ENCODE data around the gene PSMB11. TPM values are rescaled to one million over a fixed set of nuclear protein-coding genes. Genes with fewer than 3 reads are reported as not detected.

PSMB11 gene
- total and polyA plus RNA-seq, 2 donors (not counting 3 experiments of a cell fraction or from before 2014, with no cell fraction given), result not detected

- H3K4me1 ChIP-seq (ENCODE audit: control insufficient read depth, extremely low read depth, insufficient read depth, low read length), result peaks cover 14% of the 10 kb centered on the region
- dilution Hi-C loops (cut with MboI; ENCODE audit: extremely low pct_ligation_motif_present, low sequenced_read_pairs) (no loop called here), intact Hi-C loops (cut with micrococcal nuclease) (loop anchor here (10.0 kb wide), 1 partner anchor 227 kb away; the partner anchor contains the start of gene MRPL52)
- H3K27me3 ChIP-seq (ENCODE audit: control insufficient read depth in 2 of 2, insufficient read depth in 2 of 2, low read length in 2 of 2), result no peaks in the 10 kb centered on the region
- no peak for TF ChIP-seq EZH2 (IDR thresholded peaks at IDR 0.05; ENCODE audit: borderline replicate concordance, low read depth, low read length, severe bottlenecking)
- TF ChIP-seq CTCF (IDR thresholded peaks at IDR 0.05; ENCODE audit: extremely low read depth in 1 of 2, insufficient read depth in 1 of 2, low read depth in 1 of 2, low read length in 2 of 2), result no peak
- no peak for TF ChIP-seq POLR2AphosphoS5 (IDR thresholded peaks at IDR 0.05; ENCODE audit: insufficient read depth, low read depth, low read length)
- TF ChIP-seq JUN (IDR thresholded peaks at IDR 0.05; ENCODE audit: borderline replicate concordance, insufficient read depth, insufficient read length, low read depth), result no peak
- DNase-seq (ENCODE audit: low read depth, low spot score) (no peak), FAIRE-seq (no peak)
- H4K20me1 ChIP-seq (replicated peaks; ENCODE audit: control insufficient read depth, extremely low read depth, insufficient read depth, low read length), result no peaks in the 10 kb centered on the region
- CTCF ChIA-PET, result interaction anchor here (1.9 to 13.4 kb wide), 3 partner anchors 10 to 63 kb away, joined by 6 to 1071 read pairs (median 10); partner anchors contain the start of gene AJUBA
- POLR2A ChIA-PET, result no interaction called here
- no peak overlapping the region for H3K4me3 ChIP-seq (replicated peaks in 1 of 3; ENCODE audit: insufficient read depth in 1 of 3, low read depth in 1 of 3, low read length in 3 of 3)
- no peak overlapping the region for H2AFZ ChIP-seq (ENCODE audit: low read depth, low read length)
- H3K9me3 ChIP-seq (replicated peaks; ENCODE audit: control insufficient read depth, insufficient read depth, low read length), result no peaks in the 10 kb centered on the region
- no peaks in the 10 kb centered on the region for H3K9me1 ChIP-seq (replicated peaks; ENCODE audit: control insufficient read depth, extremely low read depth, insufficient read depth, low read length)
- H3K36me3 ChIP-seq (ENCODE audit: control insufficient read depth in 2 of 2, extremely low read depth in 1 of 2, insufficient read depth in 2 of 2, low read length in 2 of 2), result peaks cover 0 to 13% of the 10 kb centered on the region in 2 experiments
- no peak overlapping the region for H3K9ac ChIP-seq (replicated peaks; ENCODE audit: extremely low read depth, insufficient read depth, low read length)
- H3K79me2 ChIP-seq (ENCODE audit: control insufficient read depth, insufficient read depth, low read length), result no peaks in the 10 kb centered on the region
- no peak overlapping the region for H3K27ac ChIP-seq (ENCODE audit: insufficient read depth, low read depth, low read length)
- BruUV-seq (replicated peaks), result no TSS peak
- no peak overlapping the region for H3K4me2 ChIP-seq (ENCODE audit: insufficient read depth, low read length)
These were observed 10.2 kb downstream of the PSMB11 start for GRCh38 chr14:23052182-23052623.

- H2AFZ ChIP-seq (ENCODE audit: low read depth, low read length), result no peak overlapping the region
- no peaks in the 10 kb centered on the region for H4K20me1 ChIP-seq (replicated peaks; ENCODE audit: control insufficient read depth, extremely low read depth, insufficient read depth, low read length)
- intact Hi-C loops (cut with micrococcal nuclease), result loop anchor here (10.0 kb wide), 1 partner anchor 228 kb away; the partner anchor contains the start of gene MRPL52
These were observed 10.7 kb downstream of the PSMB11 start for GRCh38 chr14:23052671-23053070.

More at GRCh38 chr14:23052671-23053070, 10.7 kb downstream of the PSMB11 start:
- peaks cover 9% of the 10 kb centered on the region for H3K4me1 ChIP-seq (ENCODE audit: control insufficient read depth, extremely low read depth, insufficient read depth, low read length)
- dilution Hi-C loops (cut with MboI; ENCODE audit: extremely low pct_ligation_motif_present, low sequenced_read_pairs), result no loop called here
- no peak overlapping the region for H3K4me2 ChIP-seq (ENCODE audit: insufficient read depth, low read length)
- FAIRE-seq, result no peak
- H3K79me2 ChIP-seq (ENCODE audit: control insufficient read depth, insufficient read depth, low read length), result no peaks in the 10 kb centered on the region
- BruUV-seq (replicated peaks), result no TSS peak
- CTCF ChIA-PET, result interaction anchor here (1.9 to 13.4 kb wide), 3 partner anchors 9 to 64 kb away, joined by 6 to 1071 read pairs (median 10); partner anchors contain the start of gene AJUBA
- H3K4me3 ChIP-seq (replicated peaks in 1 of 3; ENCODE audit: insufficient read depth in 1 of 3, low read depth in 1 of 3, low read length in 3 of 3), result no peak overlapping the region
- DNase-seq (ENCODE audit: low read depth, low spot score), result no peak
- H3K9ac ChIP-seq (replicated peaks; ENCODE audit: extremely low read depth, insufficient read depth, low read length), result no peak overlapping the region
- no peaks in the 10 kb centered on the region for H3K9me3 ChIP-seq (replicated peaks; ENCODE audit: control insufficient read depth, insufficient read depth, low read length)
- H3K9me1 ChIP-seq (replicated peaks; ENCODE audit: control insufficient read depth, extremely low read depth, insufficient read depth, low read length), result no peaks in the 10 kb centered on the region
- no peak overlapping the region for H3K27ac ChIP-seq (ENCODE audit: insufficient read depth, low read depth, low read length)
- peaks cover 0 to 13% of the 10 kb centered on the region in 2 experiments for H3K36me3 ChIP-seq (ENCODE audit: control insufficient read depth in 2 of 2, extremely low read depth in 1 of 2, insufficient read depth in 2 of 2, low read length in 2 of 2)
- POLR2A ChIA-PET, result no interaction called here
- TF ChIP-seq MYC (IDR thresholded peaks at IDR 0.05; ENCODE audit: low read depth, low read length), result no peak
- no peak for TF ChIP-seq GATA2 (IDR thresholded peaks at IDR 0.05; ENCODE audit: insufficient read depth, insufficient read length, low read depth, low read length)
- TF ChIP-seq CTCF (IDR thresholded peaks at IDR 0.05; ENCODE audit: extremely low read depth in 1 of 2, insufficient read depth in 1 of 2, low read depth in 1 of 2, low read length in 2 of 2), result no peak
- no peak for TF ChIP-seq FOS (IDR thresholded peaks at IDR 0.05; ENCODE audit: borderline replicate concordance, insufficient read depth, low read length)
- TF ChIP-seq JUN (IDR thresholded peaks at IDR 0.05; ENCODE audit: borderline replicate concordance, insufficient read depth, insufficient read length, low read depth), result no peak
- no peaks in the 10 kb centered on the region for H3K27me3 ChIP-seq (ENCODE audit: control insufficient read depth in 2 of 2, insufficient read depth in 2 of 2, low read length in 2 of 2)
